PC-9 (cell line): ENCODE results near the gene YIPF2. TPM values are rescaled to one million over a fixed set of nuclear protein-coding genes. Genes with fewer than 3 reads are reported as not detected.

Source experiments
- BruUV-seq: library from RNA; stranded (reverse); fragments of 400-500 nt; replicated peaks from 2 replicates; lab custom pipeline; 2021; lab: Mats Ljungman, UMichigan
- CTCF ChIA-PET: fragments of 300-600 bp; sonication (Branson Sonifier 250); formaldehyde crosslinking; loops from one replicate; lab custom pipeline; 2022; ENCODE audit warnings: antibody characterized with exemption; lab: Charles Lee
- POLR2A ChIA-PET: fragments of 300-600 bp; sonication (Branson Sonifier 250); formaldehyde crosslinking; loops from one replicate; lab custom pipeline; 2022; ENCODE audit warnings: antibody characterized with exemption; ENCODE audit not compliant: unreplicated experiment; lab: Charles Lee
- DNase-seq, 2 experiments: peaks; one replicate each; pipeline versions ENCODE4 v3.0.0 to v3.0.0-alpha.2; 2015 to 2022; ENCODE audit warnings: mixed read lengths in 1 of 2
- H2AFZ ChIP-seq: fragments of 200-600 bp; sonication (generic); 2 replicates; pipeline ENCODE4 v1.8.1; 2017; ENCODE audit warnings: antibody characterized with exemption
- H3F3A ChIP-seq: fragments of 200-600 bp; sonication (generic); 2 replicates; pipeline ENCODE4 v1.8.1; 2017; ENCODE audit warnings: antibody characterized with exemption, mild to moderate bottlenecking, low read depth; ENCODE audit not compliant: insufficient read depth
- H3K27ac ChIP-seq: fragments of 200-600 bp; sonication (generic); 2 replicates; pipeline ENCODE4 v1.6.1; 2016; ENCODE audit warnings: mixed run types
- H3K27me3 ChIP-seq: fragments of 200-600 bp; sonication (generic); 2 replicates; pipeline ENCODE4 v1.6.1; 2016; ENCODE audit warnings: low read depth, mixed run types; ENCODE audit not compliant: insufficient read depth
- H3K36me3 ChIP-seq: fragments of 200-600 bp; sonication (generic); 2 replicates; pipeline ENCODE4 v1.6.1; 2016; ENCODE audit warnings: low read depth, mixed run types
- H3K4me1 ChIP-seq: fragments of 200-600 bp; sonication (generic); replicated peaks from 2 replicates; pipeline ENCODE4 v1.6.1; 2016; ENCODE audit warnings: mixed run types; ENCODE audit not compliant: insufficient read depth
- H3K4me2 ChIP-seq: fragments of 200-600 bp; sonication (generic); 2 replicates; pipeline ENCODE4 v1.6.1; 2017; ENCODE audit warnings: mixed run types
- H3K4me3 ChIP-seq: fragments of 200-600 bp; sonication (generic); 2 replicates; pipeline ENCODE4 v1.6.1; 2016; ENCODE audit warnings: mixed run types
- H3K79me2 ChIP-seq: fragments of 200-600 bp; sonication (generic); 2 replicates; pipeline ENCODE4 v1.6.1; 2017; ENCODE audit warnings: low read depth, mixed run types
- H3K9me2 ChIP-seq: fragments of 200-600 bp; sonication (generic); 2 replicates; pipeline ENCODE4 v1.8.1; 2017; ENCODE audit warnings: mild to moderate bottlenecking; ENCODE audit not compliant: insufficient read depth
- H3K9me3 ChIP-seq: fragments of 200-600 bp; sonication (generic); 2 replicates; pipeline ENCODE4 v1.8.1; 2016; ENCODE audit warnings: low read depth; ENCODE audit not compliant: insufficient read depth
- H4K20me1 ChIP-seq: fragments of 200-600 bp; sonication (generic); 2 replicates; pipeline ENCODE4 v1.8.1; 2017; ENCODE audit not compliant: insufficient read depth
- EZH2 ChIP-seq: fragments of 200-600 bp; sonication (generic); IDR thresholded peaks from 2 replicates; pipeline ENCODE4 v1.8.0; 2017; ENCODE audit warnings: antibody characterized with exemption, low read depth
- intact Hi-C: fragments of 100-400 bp; cut with micrococcal nuclease; formaldehyde crosslinking; loops from one replicate; pipeline ENCODE4 v1.10.0; 2022; ENCODE audit not compliant: unreplicated experiment
- total RNA-seq: library from RNA; stranded (reverse); gene quantifications from 2 replicates; pipeline ENCODE4 v1.2.3, GENCODE V29; 2021
- TF ChIP-seq, protein P1 (sequence below): fragments of 200-600 bp; sonication (generic); conservative IDR thresholded peaks from 2 replicates; pipeline ENCODE4 v1.6.1; 2017; ENCODE audit warnings: mixed run types, antibody characterized with exemption, mild to moderate bottlenecking, moderate library complexity

The YIPF2 gene
- total RNA-seq, 1 experiment from 2014 or later, result 60.2 TPM

DNA sequence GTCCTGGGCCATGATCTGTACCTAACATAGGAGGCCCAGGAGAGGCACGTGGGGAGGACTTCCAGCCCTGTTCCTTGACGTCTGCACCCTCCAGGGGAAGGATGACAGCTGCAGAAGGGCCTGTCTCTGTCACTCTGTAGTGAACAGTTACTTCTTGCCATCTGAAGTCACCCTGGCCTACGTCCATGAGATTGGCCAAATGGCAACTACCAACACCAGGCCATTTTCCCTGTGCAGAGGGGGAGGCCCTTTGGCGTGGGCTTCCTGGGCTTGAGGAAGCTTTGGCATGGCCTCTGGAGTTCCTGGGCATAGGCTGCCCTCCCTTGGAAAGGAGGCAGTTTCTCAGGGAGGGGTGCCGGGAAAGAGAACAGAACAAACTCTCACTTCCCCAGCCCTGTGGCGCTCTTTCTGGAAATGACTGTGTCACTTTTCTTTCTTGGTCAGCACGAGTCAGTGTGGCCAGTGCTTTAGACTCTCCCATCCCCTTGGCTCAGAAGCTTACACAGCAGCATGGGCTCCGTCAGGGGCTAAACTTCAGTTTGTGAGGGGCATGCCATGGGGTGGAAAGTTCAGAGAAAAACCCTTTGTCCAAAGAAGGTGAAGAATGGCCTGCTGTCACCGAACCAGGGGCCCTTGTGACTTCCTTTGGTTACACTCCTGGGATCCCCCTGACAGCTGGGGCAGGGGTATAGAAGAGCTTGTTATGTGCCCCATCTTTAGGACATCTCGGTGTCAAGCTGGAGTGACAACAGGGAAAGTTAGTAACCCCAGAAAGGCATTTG, 51.8 kb downstream of the YIPF2 start:
- Histone ChIP-seq H3K27me3 (no peaks in the 10 kb centered on the region), H3K9me2 (no peaks in the 10 kb centered on the region), H2AFZ (no peak overlapping the region), H3K36me3 (no peaks in the 10 kb centered on the region), H3F3A (peaks cover 19% of the 10 kb centered on the region; the same call in 1 of the 2 replicates), H3K79me2 (peaks cover 89% of the 10 kb centered on the region), H3K9me3 (no peaks in the 10 kb centered on the region), H4K20me1 (no peaks in the 10 kb centered on the region), H3K4me1 (peaks cover 31% of the 10 kb centered on the region), H3K4me2 (no peak overlapping the region), H3K27ac (no peak overlapping the region), H3K4me3 (no peak overlapping the region)
- TF ChIP-seq EZH2, result no peak
- TF ChIP-seq, protein P1, sequence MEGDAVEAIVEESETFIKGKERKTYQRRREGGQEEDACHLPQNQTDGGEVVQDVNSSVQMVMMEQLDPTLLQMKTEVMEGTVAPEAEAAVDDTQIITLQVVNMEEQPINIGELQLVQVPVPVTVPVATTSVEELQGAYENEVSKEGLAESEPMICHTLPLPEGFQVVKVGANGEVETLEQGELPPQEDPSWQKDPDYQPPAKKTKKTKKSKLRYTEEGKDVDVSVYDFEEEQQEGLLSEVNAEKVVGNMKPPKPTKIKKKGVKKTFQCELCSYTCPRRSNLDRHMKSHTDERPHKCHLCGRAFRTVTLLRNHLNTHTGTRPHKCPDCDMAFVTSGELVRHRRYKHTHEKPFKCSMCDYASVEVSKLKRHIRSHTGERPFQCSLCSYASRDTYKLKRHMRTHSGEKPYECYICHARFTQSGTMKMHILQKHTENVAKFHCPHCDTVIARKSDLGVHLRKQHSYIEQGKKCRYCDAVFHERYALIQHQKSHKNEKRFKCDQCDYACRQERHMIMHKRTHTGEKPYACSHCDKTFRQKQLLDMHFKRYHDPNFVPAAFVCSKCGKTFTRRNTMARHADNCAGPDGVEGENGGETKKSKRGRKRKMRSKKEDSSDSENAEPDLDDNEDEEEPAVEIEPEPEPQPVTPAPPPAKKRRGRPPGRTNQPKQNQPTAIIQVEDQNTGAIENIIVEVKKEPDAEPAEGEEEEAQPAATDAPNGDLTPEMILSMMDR, result no peak
- POLR2A ChIA-PET, result no interaction called here
- CTCF ChIA-PET, result interaction anchor here (0.6 kb wide), 1 partner anchor 16 kb away, joined by 3 read pairs; no protein-coding TSS in a partner anchor
- DNase-seq, result no peak
- no TSS peak for BruUV-seq
- intact Hi-C loops, result no loop called here

DNA sequence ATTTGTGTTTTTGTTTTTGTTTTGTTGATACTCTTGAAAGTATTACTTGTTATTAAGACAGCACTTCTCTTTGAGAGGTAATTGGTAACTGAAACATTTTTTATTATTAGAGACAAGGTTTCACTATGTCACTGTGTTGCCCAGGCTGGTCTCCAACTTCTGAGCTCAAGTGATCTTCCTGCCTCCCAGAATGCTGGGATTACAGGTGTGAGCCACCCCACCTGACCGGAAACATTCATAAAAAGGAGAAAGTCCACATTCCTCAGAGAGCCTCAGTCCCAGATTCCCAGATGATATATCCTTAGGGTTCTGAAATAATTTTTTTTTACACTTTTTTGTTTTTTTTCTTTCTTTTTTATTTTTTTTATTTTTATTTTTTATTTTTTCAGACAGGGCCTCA, 54.4 kb downstream of the YIPF2 start:
- Histone ChIP-seq H3K4me2 (peak overlapping the region; percentile 36; the same call in 1 of the 2 replicates), H3K27ac (0 out of 2 replicates have a peak overlapping the region, but pooled peaks have one; percentile 16), H3K4me3 (no peak overlapping the region), H3K36me3 (no peaks in the 10 kb centered on the region), H3K4me1 (peaks cover 23% of the 10 kb centered on the region), H3K9me3 (no peaks in the 10 kb centered on the region), H3F3A (peaks cover 19% of the 10 kb centered on the region; the same call in 1 of the 2 replicates), H3K79me2 (peaks cover 67% of the 10 kb centered on the region), H3K9me2 (no peaks in the 10 kb centered on the region), H4K20me1 (no peaks in the 10 kb centered on the region), H2AFZ (no peak overlapping the region), H3K27me3 (no peaks in the 10 kb centered on the region)
- peak in 1 of 2 experiments; percentile 31 for DNase-seq
- ChIA-PET CTCF (no interaction called here), POLR2A (interaction anchor here (0.6 kb wide), 2 partner anchors 38 to 211 kb away, joined by 3 to 10 read pairs; no protein-coding TSS in a partner anchor)
- BruUV-seq, result TSS peak; percentile 19
- intact Hi-C loops, result loop anchor here (5.0 kb wide), 1 partner anchor 263 kb away; no protein-coding TSS in a partner anchor
- TF ChIP-seq EZH2, result no peak
- TF ChIP-seq, protein P1, result no peak

DNA sequence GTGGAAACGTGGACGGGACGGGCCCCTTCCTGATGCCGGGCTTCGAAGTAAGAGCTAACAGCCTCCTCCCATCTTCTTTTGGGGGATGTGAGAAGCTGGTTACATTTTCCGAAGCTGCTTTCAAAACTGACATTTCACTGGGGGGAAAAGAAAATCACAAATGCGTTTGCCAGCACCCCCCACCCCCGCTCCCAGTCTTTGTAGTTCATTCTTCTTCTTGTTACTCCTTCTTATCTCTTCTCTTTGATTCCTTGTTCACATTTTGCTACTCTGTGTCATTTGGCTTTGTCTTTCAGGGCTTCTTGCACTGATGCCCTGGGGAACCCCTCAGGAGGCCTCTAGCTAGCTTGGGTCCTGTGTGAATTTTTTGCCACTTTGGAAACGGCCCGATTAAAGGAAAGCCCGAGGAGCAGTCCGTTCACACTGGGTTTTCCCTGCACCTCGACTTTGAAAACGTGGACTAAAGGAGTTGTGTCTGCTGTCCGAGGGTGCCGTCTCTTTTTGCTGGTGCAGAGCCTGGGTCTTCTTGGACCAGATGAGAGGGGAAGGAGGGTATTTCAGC, 55.8 kb downstream of the YIPF2 start:
- intact Hi-C loops, result loop anchor here (5.0 kb wide), 1 partner anchor 265 kb away; no protein-coding TSS in a partner anchor
- BruUV-seq, result TSS peak; percentile 18
- Histone ChIP-seq H3K4me2 (peak overlapping the region; percentile 98), H3F3A (peaks cover 14% of the 10 kb centered on the region), H3K9me3 (no peaks in the 10 kb centered on the region), H2AFZ (peak overlapping the region; percentile 87), H3K36me3 (no peaks in the 10 kb centered on the region), H3K27ac (peak overlapping the region; percentile 6; the same call in 1 of the 2 replicates), H3K79me2 (peaks cover 58% of the 10 kb centered on the region), H3K4me3 (peak overlapping the region; percentile 85), H4K20me1 (no peaks in the 10 kb centered on the region), H3K4me1 (peaks cover 17% of the 10 kb centered on the region), H3K9me2 (no peaks in the 10 kb centered on the region), H3K27me3 (no peaks in the 10 kb centered on the region)
- POLR2A ChIA-PET, result interaction anchor here (0.7 kb wide), 2 partner anchors 11 to 72 kb away, joined by 3 to 4 read pairs; no protein-coding TSS in a partner anchor
- DNase-seq, result no peak
- TF ChIP-seq EZH2, result no peak
- TF ChIP-seq, protein P1, result no peak; the same call in 1 of the 2 replicates
- CTCF ChIA-PET, result no interaction called here

Other genes starting within 250 kb of the YIPF2 start
- gene QTRT1, start 227.2 kb downstream of the YIPF2 start, total RNA-seq, result 31.9 and 41.0 TPM in 2 replicates
- 169 and 188 TPM in 2 replicates for gene DNM2, start 210.6 kb downstream of the YIPF2 start, total RNA-seq
- gene TMED1, start 92.4 kb downstream of the YIPF2 start, total RNA-seq, result 21.3 and 31.4 TPM in 2 replicates
- gene C19orf38, start 80.2 kb downstream of the YIPF2 start, total RNA-seq, result 0.59 and 1.4 TPM in 2 replicates
- 56.0 and 63.7 TPM in 2 replicates for gene CARM1, start 57.1 kb downstream of the YIPF2 start, total RNA-seq
- 22.4 and 26.2 TPM in 2 replicates for gene TIMM29, start 172 bp upstream of the YIPF2 start, total RNA-seq
- gene SMARCA4, start 32.4 kb upstream of the YIPF2 start, total RNA-seq, result 128 and 136 TPM in 2 replicates
- gene LDLR, start 160.8 kb upstream of the YIPF2 start, total RNA-seq, result 160 and 182 TPM in 2 replicates
- gene SPC24, start 227.1 kb upstream of the YIPF2 start, total RNA-seq, result 50.9 and 59.2 TPM in 2 replicates